H9 (cell line): Measurements from ENCODE around the gene LRRC8A. TPM values are rescaled to one million over a fixed set of nuclear protein-coding genes. Genes with fewer than 3 reads are reported as not detected.

ENCODE experiments used
- DNase-seq: peaks from one replicate; pipeline ENCODE4 v3.0.0-alpha.2; 2017
- H2AFZ ChIP-seq: one replicate; pipeline ENCODE4 v1.6.1; 2013; ENCODE audit warnings: mild to moderate bottlenecking, low read length, control low read depth, moderate library complexity
- H2AK5ac ChIP-seq: 2 replicates; pipeline ENCODE4 v1.6.1; 2013; ENCODE audit warnings: low read length, control low read depth, mixed read lengths; ENCODE audit not compliant: insufficient read length
- H2BK120ac ChIP-seq: one replicate; pipeline ENCODE4 v1.6.1; 2013; ENCODE audit warnings: low read depth, mild to moderate bottlenecking, low read length, control low read depth, inconsistent platforms; ENCODE audit not compliant: poor library complexity, severe bottlenecking
- H2BK12ac ChIP-seq: 2 replicates; pipeline ENCODE4 v1.6.1; 2013; ENCODE audit warnings: low read length, control low read depth, mixed read lengths, low read depth; ENCODE audit not compliant: insufficient read length
- H2BK15ac ChIP-seq: 2 replicates; pipeline ENCODE4 v1.6.1; 2013; ENCODE audit warnings: low read depth, low read length, control low read depth
- H2BK20ac ChIP-seq: one replicate; pipeline ENCODE4 v1.6.1; 2013; ENCODE audit warnings: low read depth, mild to moderate bottlenecking, low read length, control low read depth, inconsistent platforms; ENCODE audit not compliant: poor library complexity, severe bottlenecking
- H2BK5ac ChIP-seq: 2 replicates; pipeline ENCODE4 v1.6.1; 2013; ENCODE audit warnings: low read length, control low read depth, mixed read lengths; ENCODE audit not compliant: insufficient read length
- H3K14ac ChIP-seq: 2 replicates; pipeline ENCODE4 v1.6.1; 2013; ENCODE audit warnings: low read length, control low read depth; ENCODE audit not compliant: insufficient read depth
- H3K18ac ChIP-seq: 2 replicates; pipeline ENCODE4 v1.6.1; 2013; ENCODE audit warnings: low read depth, mild to moderate bottlenecking, mixed read lengths, low read length, control low read depth; ENCODE audit not compliant: insufficient read length
- H3K23ac ChIP-seq: 2 replicates; pipeline ENCODE4 v1.6.1; 2013; ENCODE audit warnings: low read length, control low read depth, mixed read lengths, low read depth; ENCODE audit not compliant: insufficient read length
- H3K23me2 ChIP-seq: 2 replicates; pipeline ENCODE4 v1.6.1; 2013; ENCODE audit warnings: low read depth, mild to moderate bottlenecking, mixed read lengths, low read length, control low read depth; ENCODE audit not compliant: insufficient read length, poor library complexity, severe bottlenecking
- H3K27ac ChIP-seq: 2 replicates; pipeline ENCODE4 v1.5.1; 2013; ENCODE audit warnings: low read length, control low read depth, mixed read lengths, low read depth; ENCODE audit not compliant: insufficient read length
- H3K27me3 ChIP-seq: 2 replicates; pipeline ENCODE4 v1.6.1; 2013; ENCODE audit warnings: low read length, control low read depth, inconsistent platforms; ENCODE audit not compliant: insufficient read depth
- H3K4ac ChIP-seq: 2 replicates; pipeline ENCODE4 v1.6.1; 2013; ENCODE audit warnings: low read depth, mild to moderate bottlenecking, control low read depth, inconsistent platforms, low read length, moderate library complexity
- H3K4me1 ChIP-seq: 2 replicates; pipeline ENCODE4 v1.6.1; 2013; ENCODE audit warnings: low read length, control low read depth, inconsistent platforms; ENCODE audit not compliant: insufficient read depth
- H3K4me2 ChIP-seq: 2 replicates; pipeline ENCODE4 v1.6.1; 2013; ENCODE audit warnings: low read length, control low read depth, mixed read lengths; ENCODE audit not compliant: insufficient read length, insufficient read depth
- H3K56ac ChIP-seq: 2 replicates; pipeline ENCODE4 v1.6.1; 2013; ENCODE audit warnings: low read depth, mild to moderate bottlenecking, mixed read lengths, low read length, control low read depth; ENCODE audit not compliant: insufficient read length
- H3K79me1 ChIP-seq: 2 replicates; pipeline ENCODE4 v1.6.1; 2013; ENCODE audit warnings: low read depth, mild to moderate bottlenecking, moderate library complexity, low read length, control low read depth, inconsistent platforms; ENCODE audit not compliant: insufficient read depth, poor library complexity, severe bottlenecking
- H3K79me2 ChIP-seq: 2 replicates; pipeline ENCODE4 v1.6.1; 2013; ENCODE audit warnings: low read length, control low read depth, inconsistent platforms; ENCODE audit not compliant: insufficient read depth
- H3K9ac ChIP-seq: 2 replicates; pipeline ENCODE4 v1.6.1; 2013; ENCODE audit warnings: low read length, control low read depth, mixed read lengths; ENCODE audit not compliant: insufficient read length; ENCODE audit errors: extremely low read depth
- H3K9me3 ChIP-seq: one replicate; pipeline ENCODE4 v1.6.1; 2013; ENCODE audit warnings: low read depth, low read length, inconsistent platforms; ENCODE audit not compliant: control insufficient read depth
- H3T11ph ChIP-seq: one replicate; pipeline ENCODE4 v1.6.1; 2013; ENCODE audit warnings: mild to moderate bottlenecking, low read length, control low read depth, inconsistent platforms
- H4K20me1 ChIP-seq: one replicate; pipeline ENCODE4 v1.6.1; 2013; ENCODE audit not compliant: control insufficient read depth, insufficient read length, insufficient read depth
- H4K5ac ChIP-seq: 2 replicates; pipeline ENCODE4 v1.6.1; 2013; ENCODE audit warnings: low read depth, mild to moderate bottlenecking, mixed read lengths, low read length, control low read depth; ENCODE audit not compliant: insufficient read length
- H4K8ac ChIP-seq: replicated peaks from 2 replicates; pipeline ENCODE4 v1.6.1; 2013; ENCODE audit warnings: low read length, control low read depth, mixed read lengths, low read depth; ENCODE audit not compliant: insufficient read length
- H4K91ac ChIP-seq: 2 replicates; pipeline ENCODE4 v1.6.1; 2013; ENCODE audit warnings: low read depth, mild to moderate bottlenecking, moderate library complexity, mixed read lengths, low read length, control low read depth; ENCODE audit not compliant: insufficient read length
- H3K27ac Mint-ChIP-seq, 3 experiments: 2 replicates in 2 of 3; 3 replicates in 1 of 3; pipeline ENCODE4 v1.8.0; 2020 to 2021; ENCODE audit warnings: mixed read lengths in 3 of 3, mild to moderate bottlenecking in 1 of 3, moderate library complexity in 1 of 3
- H3K27me3 Mint-ChIP-seq: 2 replicates; pipeline ENCODE4 v1.8.0; 2021; ENCODE audit warnings: low read depth, mild to moderate bottlenecking, moderate library complexity, mixed read lengths
- H3K36me3 Mint-ChIP-seq, 3 experiments: 2 replicates in 2 of 3; 3 replicates in 1 of 3; pipeline ENCODE4 v1.8.0; 2020 to 2021; ENCODE audit warnings: low read depth in 3 of 3, mixed read lengths in 3 of 3; ENCODE audit not compliant: insufficient read depth in 1 of 3
- H3K4me1 Mint-ChIP-seq, 2 experiments: 2 replicates each; pipeline ENCODE4 v1.8.0; 2020; ENCODE audit warnings: mixed read lengths in 2 of 2
- H3K4me3 Mint-ChIP-seq, 2 experiments: 2 replicates in 1 of 2; 3 replicates in 1 of 2; pipeline ENCODE4 v1.8.0; 2020 to 2021; ENCODE audit warnings: mild to moderate bottlenecking in 2 of 2, mixed read lengths in 2 of 2, moderate library complexity in 1 of 2
- H3K9me3 Mint-ChIP-seq, 2 experiments: 2 replicates in 1 of 2; 3 replicates in 1 of 2; pipeline ENCODE4 v1.8.0; 2020; ENCODE audit warnings: mild to moderate bottlenecking in 2 of 2, mixed read lengths in 2 of 2, moderate library complexity in 1 of 2
- CTCF ChIP-seq: fragments of 200-600 bp; sonication (generic); conservative IDR thresholded peaks from 3 replicates; pipeline ENCODE4 v1.8.0; 2021; ENCODE audit warnings: antibody characterized with exemption, mild to moderate bottlenecking
- WGBS: extraction: QIAGEN DNeasy Blood & Tissue Kit; methylation state at CpG from one replicate; pipeline ENCODE4 v1.1.7; 2013; ENCODE audit warnings: missing lambda C conversion rate, low lambda C conversion rate, mixed read lengths; ENCODE audit not compliant: insufficient read length; ENCODE audit errors: extremely low coverage; 5-methylcytosine and 5-hydroxymethylcytosine counted together
- total RNA-seq: library from RNA; stranded (reverse); gene quantifications from 2 replicates; pipeline ENCODE4 v1.2.1, GENCODE V29; 2021

The LRRC8A gene
- total RNA-seq, 1 experiment from 2014 or later, result 76.0 TPM

GRCh38 chr9:128917151-128917849 is 35.4 kb downstream of the LRRC8A start:
- no peaks in the 10 kb centered on the region; the same call in 1 of the 2 replicates for H3K79me2 ChIP-seq
- H3K4ac ChIP-seq, result no peak overlapping the region
- no peak overlapping the region for H2BK5ac ChIP-seq
- H4K5ac ChIP-seq, result no peak overlapping the region
- WGBS, result no CpG with 5 or more reads among the region's 26 CpGs
- H3K79me1 ChIP-seq, result peaks cover 3% of the 10 kb centered on the region
- H3K56ac ChIP-seq, result no peak overlapping the region
- no peak overlapping the region for H3K14ac ChIP-seq
- H3K27ac ChIP-seq, result no peak overlapping the region
- TF ChIP-seq CTCF, result no peak
- H3K4me2 ChIP-seq, result no peak overlapping the region
- H3K4me1 Mint-ChIP-seq, result peaks cover 28 to 29% of the 10 kb centered on the region in 2 experiments
- H3K23me2 ChIP-seq, result no peaks in the 10 kb centered on the region
- no peak overlapping the region for H2AFZ ChIP-seq
- no peaks in the 10 kb centered on the region; the same call in 1 of the 2 replicates for H3K4me1 ChIP-seq
- no peak overlapping the region for H3K23ac ChIP-seq
- no peak for DNase-seq
- no peaks in the 10 kb centered on the region for H3K9me3 ChIP-seq
- no peaks in the 10 kb centered on the region for H3K27me3 Mint-ChIP-seq
- H3K27ac Mint-ChIP-seq, result peak overlapping the region in 2 of 3 experiments; percentile 61 to 68; a peak in 4 of 7 replicates
- H3K9me3 Mint-ChIP-seq, result no peaks in the 10 kb centered on the region
- peaks cover 3% of the 10 kb centered on the region for H4K20me1 ChIP-seq
- no peak overlapping the region for H4K8ac ChIP-seq
- no peak overlapping the region for H3K4me3 Mint-ChIP-seq
- no peaks in the 10 kb centered on the region for H3K27me3 ChIP-seq
- H4K91ac ChIP-seq, result no peak overlapping the region
- H3K36me3 Mint-ChIP-seq, result peaks cover 27 to 52% (median 40%) of the 10 kb centered on the region in 3 experiments; a peak in 6 of 7 replicates
- H2BK15ac ChIP-seq, result no peak overlapping the region
- no peak overlapping the region for H2AK5ac ChIP-seq
- H3T11ph ChIP-seq, result no peak overlapping the region
- H2BK120ac ChIP-seq, result no peak overlapping the region
- H2BK12ac ChIP-seq, result no peak overlapping the region
- no peak overlapping the region for H3K18ac ChIP-seq
- no peak overlapping the region for H3K9ac ChIP-seq
- H2BK20ac ChIP-seq, result no peak overlapping the region
